NCI-H2196 treated with DMSO at 0.1 percent for 48 hours (cell line): Measurements from ENCODE around the gene CPSF4.
A peak's percentile ranks its signal among the peaks of the same experiment; 100 is the strongest.

Experiments used
- DNase-seq: peaks from one replicate; lab custom pipeline; 2025; ENCODE audit not compliant: unreplicated experiment; lab: John Stamatoyannopoulos, UW

The CPSF4 gene

GRCh38 chr7:99448855-99449254 is 10.1 kb downstream of the CPSF4 start:
- DNase-seq, result no peak

GRCh38 chr7:99449326-99449725 is 10.6 kb downstream of the CPSF4 start:
- DNase-seq, result no peak

- DNase-seq, result no peak
Measured at GRCh38 chr7:99451936-99452335, 13.2 kb downstream of the CPSF4 start.

GRCh38 chr7:99452541-99452940 is 13.8 kb downstream of the CPSF4 start:
- no peak for DNase-seq

GRCh38 chr7:99453105-99453504 is 14.4 kb downstream of the CPSF4 start:
- no peak for DNase-seq

GRCh38 chr7:99455874-99456273 is 17.1 kb downstream of the CPSF4 start:
- DNase-seq, result no peak

GRCh38 chr7:99456288-99456687 is 17.5 kb downstream of the CPSF4 start:
- no peak for DNase-seq

GRCh38 chr7:99457050-99457649 is 18.4 kb downstream of the CPSF4 start:
- DNase-seq, result no peak

GRCh38 chr7:99457650-99458493 is 19.1 kb downstream of the CPSF4 start:
- no peak for DNase-seq

- no peak for DNase-seq
Measured at GRCh38 chr7:99459087-99459486, 20.3 kb downstream of the CPSF4 start.

- no peak for DNase-seq
Measured at GRCh38 chr7:99460651-99461050, 21.9 kb downstream of the CPSF4 start.

- no peak for DNase-seq
Measured at GRCh38 chr7:99461221-99461620, 22.5 kb downstream of the CPSF4 start.

- DNase-seq, result no peak
Measured at GRCh38 chr7:99465421-99465768, 26.7 kb downstream of the CPSF4 start.

- no peak for DNase-seq
Measured at GRCh38 chr7:99468336-99468918, 29.7 kb downstream of the CPSF4 start.

GRCh38 chr7:99469381-99470065 is 30.8 kb downstream of the CPSF4 start:
- no peak for DNase-seq

- DNase-seq, result peak; percentile 95
Measured at GRCh38 chr7:99472561-99473314, 34.0 kb downstream of the CPSF4 start, which contains the start of gene ZNF789. Gene ZNF789, plus strand, starts transcription at chr7:99472890. Its CDS starts 3,567 bp downstream, at chr7:99476457.

- DNase-seq, result peak; percentile 23
Measured at GRCh38 chr7:99473315-99473596, 34.5 kb downstream of the CPSF4 start.

- DNase-seq, result no peak
Measured at GRCh38 chr7:99476107-99476506, 37.4 kb downstream of the CPSF4 start.

- DNase-seq, result no peak
Measured at GRCh38 chr7:99478464-99479440, 40.0 kb downstream of the CPSF4 start.

GRCh38 chr7:99485094-99485493 is 46.4 kb downstream of the CPSF4 start:
- DNase-seq, result no peak
